Measurements from ENCODE around the gene PPP2R5C.

Gene PPP2R5C

DNA sequence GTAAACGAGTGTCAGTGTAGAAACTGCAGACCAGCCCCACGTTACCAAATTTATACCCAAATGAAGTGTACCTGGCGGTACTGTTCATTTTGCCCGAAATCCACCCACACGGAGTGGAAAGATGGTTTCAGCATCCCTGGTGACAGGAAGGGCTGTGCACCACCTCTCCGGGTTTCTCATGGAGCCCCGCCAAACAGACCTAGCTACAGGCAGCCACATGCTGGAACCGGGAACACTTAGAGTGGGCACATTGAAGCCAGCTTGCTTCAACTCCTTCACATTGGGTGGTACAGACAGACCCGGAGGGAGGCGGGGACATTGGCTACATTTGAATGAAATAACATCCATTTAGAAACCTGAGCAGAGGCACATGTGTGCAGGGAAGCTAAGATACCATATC lies 84.4 kb downstream of the PPP2R5C start:
- no peak for DNase-seq

DNA sequence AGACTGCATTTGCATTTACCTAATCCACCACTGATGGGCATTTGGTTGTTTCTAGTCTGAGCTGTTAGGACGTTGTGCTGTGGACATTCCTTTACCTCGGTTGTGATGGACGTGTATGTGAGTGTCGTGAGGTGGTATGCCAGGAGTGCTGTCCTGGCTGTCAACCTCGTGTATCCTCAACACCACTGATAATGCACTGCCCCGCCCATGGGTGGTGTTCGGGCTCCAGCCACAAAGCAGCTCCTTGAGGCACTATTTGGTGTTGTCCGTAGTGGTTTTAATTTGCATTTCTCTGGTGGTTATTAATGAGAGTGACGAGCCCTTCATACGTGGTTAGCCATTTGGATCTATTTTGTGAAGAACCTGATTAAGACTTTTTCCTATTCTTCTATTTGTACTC lies 87.6 kb downstream of the PPP2R5C start:
- DNase-seq, result no peak

DNA sequence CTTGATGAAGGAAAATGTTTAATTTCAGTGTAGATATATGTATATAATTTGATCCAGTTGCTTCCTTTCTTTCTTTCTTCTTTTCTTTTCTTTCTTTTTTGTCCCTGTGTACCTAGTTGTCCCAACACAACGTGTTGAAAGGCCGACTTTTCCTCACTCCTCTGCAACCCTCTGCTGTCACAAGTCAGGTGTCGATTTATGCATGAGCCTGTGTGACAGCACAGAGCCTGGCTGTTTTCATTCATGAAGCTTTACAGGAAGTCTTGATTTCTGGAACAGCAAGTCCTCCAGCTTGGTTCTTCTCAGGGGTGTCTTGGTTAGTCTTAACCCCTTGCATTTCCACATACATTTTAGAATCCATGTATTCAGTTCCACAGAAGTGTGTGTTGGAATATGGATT lies 88.1 kb downstream of the PPP2R5C start:
- DNase-seq, result no peak

DNA sequence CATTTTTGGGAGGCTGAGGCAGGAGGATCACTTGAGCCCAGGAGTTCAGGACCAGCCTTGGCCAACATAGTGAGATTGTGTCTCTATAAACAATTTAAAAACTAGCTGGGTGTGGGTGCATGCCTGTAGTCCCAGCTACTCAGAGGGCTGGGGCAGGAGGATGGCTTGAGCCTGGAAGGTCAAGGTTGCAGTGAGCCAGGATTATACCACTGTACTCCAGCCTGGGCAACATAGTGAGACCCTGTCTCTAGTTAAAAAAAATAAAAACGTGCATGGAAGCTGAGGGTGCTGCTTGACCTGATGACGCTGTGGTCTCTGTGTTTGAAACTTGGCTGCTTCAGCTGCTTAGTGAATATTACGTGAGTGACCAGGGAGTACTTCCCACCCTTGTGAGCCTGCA lies 89.7 kb downstream of the PPP2R5C start:
- no peak for DNase-seq

DNA sequence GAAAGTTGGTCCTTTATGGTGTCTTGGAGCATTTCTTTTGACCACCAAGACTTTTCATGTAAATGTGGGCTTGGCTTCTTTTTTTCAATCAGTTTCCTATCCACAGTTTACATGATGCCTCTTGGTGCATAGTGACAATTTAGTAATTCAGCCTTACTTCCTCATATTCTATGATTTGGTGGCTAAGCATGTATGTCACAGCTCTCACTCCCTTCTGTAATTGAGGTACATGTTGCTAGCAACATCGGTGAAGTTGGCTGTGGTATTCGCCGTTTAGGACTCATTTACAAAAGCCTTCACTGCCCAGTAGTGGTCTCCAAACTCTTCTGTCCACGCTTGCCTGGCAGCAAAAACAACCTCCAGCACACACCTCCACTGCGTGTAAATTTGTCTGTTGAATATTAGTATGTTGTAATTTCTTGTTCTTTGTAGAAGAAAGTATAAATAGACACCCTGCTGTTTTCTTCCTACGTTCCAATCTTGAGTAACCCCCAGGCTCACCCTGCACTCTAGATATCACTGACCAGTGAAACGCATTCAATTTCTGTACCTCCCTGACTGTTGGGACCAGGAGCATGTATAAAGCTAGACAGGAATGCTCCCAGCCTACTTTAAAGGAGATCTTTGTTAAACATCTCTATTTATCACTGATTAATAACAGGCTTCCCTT lies 90.4 kb downstream of the PPP2R5C start:
- no peak for DNase-seq

DNA sequence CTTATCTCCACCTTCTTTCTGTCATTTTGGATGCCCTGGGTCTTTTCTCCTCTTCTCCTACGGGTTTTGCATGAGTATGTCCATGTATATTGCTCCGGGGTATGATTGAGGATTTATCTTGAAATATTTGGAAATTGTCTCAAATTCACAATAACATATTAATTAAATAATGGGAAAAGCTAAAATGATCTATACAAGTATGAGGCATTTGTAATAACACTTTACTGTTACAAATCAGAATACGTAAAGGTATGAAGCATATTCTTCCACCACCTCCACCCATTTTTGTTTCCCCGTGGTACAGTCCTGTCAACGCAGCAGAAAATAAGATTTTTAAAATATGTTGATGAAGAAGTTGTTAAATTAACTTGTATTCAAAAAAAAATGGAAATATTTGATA lies 91.3 kb downstream of the PPP2R5C start:
- no peak for DNase-seq

DNA sequence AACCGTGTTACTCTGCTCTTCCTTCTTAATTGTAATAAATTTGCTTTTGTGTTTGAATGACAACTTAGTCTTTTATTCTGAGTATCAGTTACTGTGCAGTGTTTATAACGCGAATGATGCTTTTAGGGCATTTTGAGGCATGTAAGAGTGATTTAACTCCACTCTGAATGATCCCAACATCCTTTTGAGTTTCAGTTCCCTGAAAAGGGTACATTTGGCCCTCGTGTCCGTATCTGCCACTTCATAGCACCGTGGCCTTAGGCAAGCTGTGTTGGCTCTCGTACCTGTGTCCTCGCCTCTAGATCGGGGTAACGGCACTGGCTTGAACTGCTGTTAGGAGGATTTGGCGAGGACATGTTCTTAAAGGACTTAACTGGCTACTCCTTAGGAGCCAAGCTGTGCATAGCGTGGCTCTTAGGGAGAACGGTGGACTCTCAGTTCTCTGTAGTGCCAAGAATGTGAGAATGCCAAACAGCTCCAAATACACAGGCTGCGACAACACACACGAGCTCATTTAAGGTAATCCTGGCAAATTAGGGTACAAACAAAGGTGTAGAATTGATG lies 92.0 kb downstream of the PPP2R5C start:
- no peak for DNase-seq

DNA sequence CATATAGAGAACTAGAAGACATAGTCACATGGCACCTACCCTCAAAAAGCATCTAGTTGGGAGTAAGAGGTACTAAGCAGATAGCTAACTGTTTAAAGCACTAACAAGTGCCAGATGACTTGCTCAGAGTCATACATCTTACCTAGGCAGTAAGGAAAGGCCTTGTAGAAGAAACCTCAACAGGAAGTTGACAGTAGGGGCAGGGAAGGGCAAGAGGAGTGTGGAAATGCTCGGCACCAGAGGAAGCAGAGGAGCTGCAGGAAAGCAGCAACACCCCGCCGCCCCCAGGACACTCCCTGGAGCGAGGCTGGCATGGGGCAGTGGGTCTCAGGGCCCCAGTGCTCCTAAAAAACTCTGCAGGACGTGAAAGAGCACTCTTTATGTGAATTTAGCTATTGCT lies 92.9 kb downstream of the PPP2R5C start:
- DNase-seq, result no peak

DNA sequence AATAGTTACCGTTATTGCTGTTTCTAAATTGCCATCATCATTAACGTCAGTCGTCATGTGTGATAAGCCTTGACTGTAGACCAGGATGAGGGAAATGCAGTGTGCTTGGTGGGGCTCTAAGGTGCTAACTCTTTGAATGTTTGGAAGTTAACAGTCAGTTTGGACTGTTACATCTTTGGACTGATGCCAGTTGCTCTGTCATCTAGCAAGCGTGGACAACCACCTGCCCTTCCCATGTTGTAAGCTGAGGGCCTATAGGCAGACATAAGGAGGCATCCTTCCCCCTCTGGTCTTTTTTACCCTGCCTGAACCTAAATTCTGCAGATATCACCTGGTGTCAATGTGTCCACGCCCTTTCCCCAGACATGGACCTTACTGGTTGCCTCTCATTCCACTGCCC lies 94.4 kb downstream of the PPP2R5C start:
- DNase-seq, result no peak

DNA sequence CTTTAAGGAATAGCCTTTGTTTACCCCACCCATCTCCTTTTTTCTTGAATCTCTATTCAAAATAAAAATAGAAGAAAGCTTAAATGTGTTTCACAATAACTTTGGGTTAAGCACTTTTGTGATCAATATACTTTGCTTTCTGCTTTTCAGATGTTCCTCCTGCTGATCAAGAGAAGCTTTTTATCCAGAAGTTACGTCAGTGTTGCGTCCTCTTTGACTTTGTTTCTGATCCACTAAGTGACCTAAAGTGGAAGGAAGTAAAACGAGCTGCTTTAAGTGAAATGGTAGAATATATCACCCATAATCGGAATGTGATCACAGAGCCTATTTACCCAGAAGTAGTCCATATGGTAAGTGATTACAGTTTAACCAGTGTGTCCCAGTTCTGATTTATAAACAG lies 95.0 kb downstream of the PPP2R5C start:
- DNase-seq, result no peak

DNA sequence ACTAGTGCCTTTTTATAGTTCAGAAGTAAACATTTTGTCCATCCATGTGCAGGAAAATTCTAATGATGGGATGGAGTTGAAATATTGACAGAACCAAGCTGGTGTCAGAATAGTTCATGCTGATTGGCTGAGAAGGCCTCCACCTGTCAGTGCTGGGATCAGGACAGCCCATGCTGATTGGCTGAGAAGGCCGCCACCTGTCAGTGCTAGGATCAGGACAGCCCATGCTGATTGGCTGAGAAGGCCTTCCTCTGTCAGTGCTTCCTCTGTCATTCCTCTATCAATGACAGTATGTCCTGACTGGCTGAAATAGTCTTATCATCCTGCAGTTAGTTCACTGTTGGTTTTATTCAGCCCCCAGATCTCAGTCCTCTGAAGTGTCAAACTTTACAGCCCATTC lies 95.7 kb downstream of the PPP2R5C start:
- DNase-seq, result no peak

DNA sequence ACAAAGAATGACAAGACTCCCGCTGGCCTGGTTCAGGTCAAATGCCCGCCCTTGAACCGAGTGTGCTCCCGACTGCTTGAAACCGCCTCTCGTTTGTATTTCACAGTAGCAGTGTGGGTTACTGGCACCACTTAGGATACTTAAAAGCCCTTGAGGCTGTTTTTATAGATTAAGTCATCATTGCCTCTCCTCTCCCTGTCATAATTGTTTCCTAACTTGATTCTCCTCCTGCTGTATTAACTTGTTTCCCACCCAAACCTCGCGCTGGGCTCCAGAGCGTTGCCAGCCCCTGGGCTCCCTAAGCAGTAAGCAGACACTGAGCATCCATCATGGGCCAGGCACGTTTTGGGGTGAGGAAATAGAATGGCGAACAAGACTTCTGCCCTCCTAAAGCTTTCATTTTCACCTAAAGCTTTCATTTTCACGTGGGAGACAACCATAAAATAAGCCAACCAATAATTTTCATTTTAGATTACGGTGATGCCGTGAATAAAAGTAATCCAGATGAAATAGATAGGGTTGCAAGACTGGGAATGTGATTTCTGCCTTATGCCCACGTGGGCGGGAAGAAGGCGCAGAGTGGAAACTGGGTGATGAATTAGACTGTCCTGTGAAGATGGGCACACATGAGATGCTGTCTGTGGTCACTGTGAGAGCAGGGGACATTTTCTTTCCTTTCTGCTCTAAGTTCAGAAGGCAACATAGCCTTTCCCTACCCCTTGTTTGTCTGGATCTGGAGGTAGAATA lies 97.5 kb downstream of the PPP2R5C start:
- DNase-seq, result no peak

DNA sequence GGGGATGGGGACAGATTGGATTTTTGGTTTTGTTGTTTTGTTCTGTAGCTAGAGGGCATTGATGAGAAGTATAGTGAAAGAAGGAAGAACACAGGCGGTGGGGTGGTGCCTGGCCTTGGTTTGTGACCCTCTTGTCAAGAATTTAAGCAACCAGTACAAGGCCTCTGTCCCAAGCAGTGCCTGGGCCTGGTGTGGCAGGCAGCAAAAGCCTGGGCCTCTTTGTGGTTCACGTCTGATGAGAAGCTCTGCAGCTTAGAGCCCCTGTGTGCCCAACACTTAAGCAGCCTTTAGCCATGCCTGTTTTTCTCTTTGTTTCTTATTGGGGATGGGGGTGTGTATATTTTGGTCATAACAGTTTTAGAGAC lies 98.0 kb downstream of the PPP2R5C start:
- no peak for DNase-seq

DNA sequence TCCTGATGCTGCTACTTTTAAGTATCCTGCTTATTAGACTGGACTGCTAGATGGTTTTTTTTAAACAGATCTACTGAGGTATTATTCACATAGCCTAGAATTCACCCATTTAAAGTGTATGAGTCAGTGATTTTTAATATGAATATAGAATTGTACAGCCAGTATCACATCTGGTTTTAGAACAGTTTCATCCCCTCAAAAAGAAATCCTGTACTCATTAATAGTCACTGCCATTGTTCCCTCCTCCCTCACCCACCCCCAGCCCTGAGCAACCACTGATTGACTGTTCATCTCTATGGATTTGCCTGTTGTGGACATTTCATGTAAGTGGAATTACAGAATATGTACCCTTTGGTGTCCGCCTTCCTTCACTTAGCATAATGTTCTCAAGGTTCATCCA lies 98.4 kb downstream of the PPP2R5C start:
- DNase-seq, result no peak

DNA sequence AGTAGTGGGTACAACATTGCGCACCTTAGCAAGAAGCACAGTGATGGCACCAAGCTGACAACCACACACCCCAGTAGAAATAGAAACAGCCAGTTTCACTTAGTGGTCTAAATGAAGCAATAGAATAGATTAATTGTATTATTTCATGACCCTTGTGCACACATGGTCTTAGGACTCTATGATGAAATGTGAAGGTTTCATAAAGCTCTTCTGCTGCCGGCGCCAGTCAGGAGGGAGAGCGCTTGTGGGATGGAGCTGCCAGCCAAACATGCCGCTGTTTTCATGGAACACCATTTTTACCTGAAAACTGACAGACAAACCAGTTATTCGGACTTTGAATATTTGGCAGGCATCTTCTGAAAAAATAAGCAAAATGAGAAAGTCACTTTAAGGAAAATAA lies 100.0 kb downstream of the PPP2R5C start:
- DNase-seq, result no peak

DNA sequence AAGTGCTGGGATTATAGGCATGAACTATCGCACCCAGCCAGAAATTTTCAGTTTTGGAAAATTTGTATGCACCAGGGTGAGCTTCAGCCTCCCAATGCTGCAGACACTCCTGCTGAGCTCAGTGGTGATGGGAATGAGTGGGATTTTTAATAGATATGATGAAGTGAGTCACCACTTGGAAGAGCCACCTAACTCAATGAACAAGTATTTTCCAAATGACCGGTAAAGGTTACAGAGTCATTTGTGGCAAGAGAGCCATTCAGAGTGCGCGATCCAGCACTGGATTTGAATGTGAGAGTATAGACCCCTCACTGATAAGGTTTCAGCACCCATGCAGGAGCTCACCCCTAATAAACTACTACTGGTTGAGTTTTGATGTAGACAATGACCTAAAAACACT lies 100.7 kb downstream of the PPP2R5C start:
- no peak for DNase-seq

DNA sequence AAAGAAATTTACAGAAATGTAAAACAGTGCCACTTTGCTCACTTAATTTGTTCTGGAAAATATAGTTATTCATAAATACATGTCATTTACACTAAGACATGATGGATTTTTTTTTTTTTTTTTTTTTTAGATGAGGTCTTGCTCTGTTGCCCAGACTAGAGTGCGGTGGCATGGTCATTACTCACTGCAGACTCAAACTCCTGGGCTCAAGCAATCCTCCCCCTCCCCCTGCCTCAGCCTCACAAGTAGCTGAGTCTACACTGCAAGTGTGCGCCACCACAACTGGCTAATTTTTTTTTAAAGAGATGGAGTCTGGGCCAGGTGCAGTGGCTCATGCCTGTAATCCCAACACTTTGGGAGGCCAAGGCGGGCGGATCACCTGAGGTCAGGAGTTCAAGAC lies 101.2 kb downstream of the PPP2R5C start:
- no peak for DNase-seq

DNA sequence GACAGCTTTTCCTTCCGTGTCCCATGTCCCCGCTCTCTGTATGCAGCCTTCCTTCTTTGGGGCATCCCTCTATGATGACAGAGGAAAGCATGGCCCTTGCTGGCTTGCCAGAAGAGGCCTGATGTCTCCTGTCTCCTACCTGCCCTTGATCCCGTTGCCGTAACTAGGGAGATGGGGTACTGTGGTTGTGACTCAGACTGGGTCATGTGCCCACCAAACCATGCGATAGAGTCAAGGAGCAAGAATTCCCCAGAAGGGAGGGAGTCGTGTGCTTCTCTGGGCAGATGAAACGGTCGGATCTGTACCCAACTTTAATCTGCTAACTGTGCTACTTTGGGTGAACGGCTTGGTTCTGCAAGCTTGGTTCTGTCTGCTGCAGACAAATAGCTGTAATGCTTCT lies 103.8 kb downstream of the PPP2R5C start:
- no peak for DNase-seq

DNA sequence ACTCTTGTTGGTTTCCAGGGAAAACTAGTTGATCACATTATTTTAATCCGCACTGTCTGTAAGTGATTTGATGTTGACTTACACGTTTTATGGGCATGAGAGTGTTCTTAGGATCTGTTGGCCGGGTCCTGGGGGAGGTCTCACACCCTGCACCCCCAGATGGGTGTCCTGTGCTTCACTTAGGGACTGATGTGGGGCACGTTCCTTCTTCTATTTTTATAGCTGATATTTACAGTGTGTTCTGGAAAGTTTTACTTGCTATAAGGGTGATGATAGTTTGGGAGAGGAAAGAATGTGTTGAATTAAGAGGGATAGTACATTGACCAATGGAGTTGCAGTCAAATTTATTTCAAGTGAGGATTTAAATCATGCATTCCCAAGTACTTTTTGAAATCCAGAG lies 106.3 kb downstream of the PPP2R5C start:
- DNase-seq, result no peak

DNA sequence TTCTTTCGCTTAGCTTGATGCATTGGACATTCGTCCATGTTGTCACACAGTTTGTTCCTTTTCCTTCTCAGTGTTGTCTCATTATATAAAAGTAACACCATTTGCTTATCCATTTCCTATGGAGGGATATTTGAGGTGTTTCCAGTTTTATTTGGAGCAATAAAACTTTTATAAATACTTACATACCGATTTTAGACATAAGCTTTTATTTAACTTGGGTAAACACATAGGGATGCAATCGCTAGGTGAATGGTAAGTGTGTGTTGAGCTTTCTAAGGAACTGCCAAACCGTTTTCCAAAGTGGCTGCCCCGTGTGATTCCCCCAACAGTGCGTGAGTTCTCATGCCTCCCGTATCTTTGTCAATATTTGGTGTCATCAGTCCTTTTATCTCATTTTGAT lies 107.7 kb downstream of the PPP2R5C start:
- no peak for DNase-seq

DNA sequence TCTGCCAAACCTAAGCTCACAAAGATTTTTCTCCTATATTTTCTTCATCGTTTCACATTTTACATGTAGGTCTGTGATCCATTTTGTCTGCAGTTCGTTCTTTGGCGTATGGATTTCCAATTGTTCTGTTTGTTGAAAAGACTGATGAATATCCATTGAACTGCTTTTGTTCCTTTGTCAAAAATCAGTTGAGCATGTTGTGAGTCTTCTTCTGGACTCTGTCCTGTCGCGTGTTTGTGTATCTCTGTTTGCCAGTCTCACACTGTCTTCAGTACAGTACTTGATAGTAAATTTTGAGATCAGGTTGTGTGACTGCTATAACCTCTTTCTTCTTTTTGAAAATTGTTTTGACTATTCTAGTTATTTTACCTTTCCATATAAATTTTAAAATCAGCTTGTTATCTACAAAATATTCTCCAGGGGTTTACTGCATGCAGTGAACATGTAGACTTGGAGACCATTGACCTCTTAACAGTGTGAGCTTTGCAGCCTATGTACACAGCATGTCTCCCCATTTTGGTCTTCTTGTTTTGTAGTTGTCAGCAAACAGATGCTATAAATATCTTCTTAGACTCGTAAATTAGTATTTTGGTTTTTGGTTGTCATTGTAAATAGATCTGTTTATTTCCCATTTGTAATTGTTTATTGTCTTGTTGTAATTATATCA lies 108.9 kb downstream of the PPP2R5C start:
- no peak for DNase-seq

DNA sequence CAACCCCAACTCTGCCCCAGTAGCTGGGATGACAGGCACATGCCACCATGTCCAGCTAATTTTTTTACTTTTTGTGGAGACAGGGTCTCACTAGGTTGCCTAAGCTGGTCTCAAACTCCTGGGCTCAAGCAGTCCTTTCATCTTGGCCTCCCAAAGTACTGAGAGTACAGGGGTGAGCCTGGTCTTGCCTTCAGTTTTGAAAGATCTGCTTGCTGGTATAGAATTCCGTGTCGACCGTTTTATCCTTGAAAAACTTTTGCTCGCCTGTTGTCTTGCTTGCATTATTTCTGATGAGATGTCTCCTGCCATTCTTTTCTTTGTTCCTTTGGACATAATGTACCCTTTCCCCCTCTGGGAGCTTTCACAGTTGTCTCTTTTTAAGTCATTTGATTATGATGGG lies 110.8 kb downstream of the PPP2R5C start:
- no peak for DNase-seq

DNA sequence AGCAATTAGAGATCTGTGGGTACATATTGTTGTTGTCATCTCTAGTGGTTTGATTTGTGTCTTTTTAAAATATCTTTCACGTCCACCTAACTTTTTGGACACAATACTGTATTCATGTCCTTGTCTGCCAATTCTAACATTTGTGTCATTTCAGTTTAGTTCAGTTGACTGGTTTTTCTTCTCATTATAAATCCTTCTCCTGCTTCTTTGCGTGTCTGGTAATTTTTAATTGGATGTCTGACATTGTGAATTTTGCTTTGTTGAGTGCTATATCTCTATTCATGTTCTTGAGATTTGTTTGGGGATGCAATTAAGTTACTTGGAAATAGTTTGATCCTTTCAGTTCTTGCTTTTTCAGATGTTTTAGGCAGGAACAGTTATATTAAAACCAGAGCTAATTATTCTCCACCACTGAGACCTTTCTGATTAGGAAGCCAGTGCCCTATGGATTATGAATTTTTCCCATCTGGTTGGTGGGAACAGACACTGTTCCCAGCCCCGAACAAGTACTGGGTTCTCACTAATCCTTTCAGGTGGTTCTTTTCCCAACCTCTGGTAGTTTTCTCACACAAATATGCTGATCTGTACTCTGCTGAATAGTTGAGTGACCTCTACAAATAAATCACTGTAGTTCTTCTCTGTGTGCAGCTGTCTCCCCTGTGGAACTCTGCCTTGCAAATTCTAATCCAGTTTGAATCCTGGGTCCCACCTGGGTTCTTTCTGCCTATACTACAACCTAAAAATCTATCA lies 111.7 kb downstream of the PPP2R5C start:
- DNase-seq, result no peak

All from activated CD4-positive, alpha-beta T cell treated with anti-CD3 and anti-CD28 coated beads for 4 hours (primary cell).